Measurements from ENCODE around the gene ATP6V0D1. TPM values are rescaled to one million over a fixed set of nuclear protein-coding genes. Genes with fewer than 3 reads are reported as not detected.

The ATP6V0D1 gene
- polyA plus RNA-seq, 3 donors, result 34.0 to 77.2 (median 67.3) TPM

DNA sequence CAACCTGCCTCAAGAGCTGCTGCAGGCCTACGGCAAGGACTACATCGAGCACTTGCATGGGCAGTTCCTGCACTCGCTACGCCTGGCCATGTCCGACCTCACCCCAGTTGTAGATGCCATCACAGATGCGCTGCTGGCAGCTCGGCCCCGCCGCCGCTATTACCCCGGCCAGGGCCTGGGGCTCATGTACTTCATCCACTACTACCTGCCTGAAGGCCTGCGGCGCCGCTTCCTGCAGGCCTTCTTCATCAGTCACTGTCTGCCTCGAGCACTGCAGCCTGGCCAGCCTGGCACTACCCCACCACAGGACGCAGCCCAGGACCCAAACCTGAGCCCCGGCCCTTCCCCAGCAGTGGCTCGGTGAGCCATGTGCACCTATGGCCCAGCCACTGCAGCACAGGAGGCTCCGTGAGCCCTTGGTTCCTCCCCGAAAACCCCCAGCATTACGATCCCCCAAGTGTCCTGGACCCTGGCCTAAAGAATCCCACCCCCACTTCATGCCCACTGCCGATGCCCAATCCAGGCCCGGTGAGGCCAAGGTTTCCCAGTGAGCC, 44.2 kb downstream of the ATP6V0D1 start:
- WGBS, 3 donors, result 95 to 97% (median 96%) methylated on average over 19 to 23 of the region's 23 CpGs
- H3K27ac ChIP-seq (ENCODE audit: low read depth, low read length), result no peak overlapping the region

DNA sequence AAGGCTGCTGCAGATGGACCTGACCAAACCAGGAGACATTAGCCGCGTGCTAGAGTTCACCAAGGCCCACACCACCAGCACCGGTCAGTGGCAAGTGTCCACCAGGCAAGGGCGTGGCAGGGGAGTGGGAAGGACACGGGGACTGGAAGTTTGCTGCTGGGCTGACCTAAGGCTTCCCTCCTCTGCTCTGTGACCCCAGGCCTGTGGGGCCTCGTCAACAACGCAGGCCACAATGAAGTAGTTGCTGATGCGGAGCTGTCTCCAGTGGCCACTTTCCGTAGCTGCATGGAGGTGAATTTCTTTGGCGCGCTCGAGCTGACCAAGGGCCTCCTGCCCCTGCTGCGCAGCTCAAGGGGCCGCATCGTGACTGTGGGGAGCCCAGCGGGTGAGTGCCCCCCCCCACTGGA, 45.2 kb downstream of the ATP6V0D1 start:
- 90 to 95% (median 94%) methylated on average over 16 of the region's 16 CpGs for WGBS, 3 donors

DNA sequence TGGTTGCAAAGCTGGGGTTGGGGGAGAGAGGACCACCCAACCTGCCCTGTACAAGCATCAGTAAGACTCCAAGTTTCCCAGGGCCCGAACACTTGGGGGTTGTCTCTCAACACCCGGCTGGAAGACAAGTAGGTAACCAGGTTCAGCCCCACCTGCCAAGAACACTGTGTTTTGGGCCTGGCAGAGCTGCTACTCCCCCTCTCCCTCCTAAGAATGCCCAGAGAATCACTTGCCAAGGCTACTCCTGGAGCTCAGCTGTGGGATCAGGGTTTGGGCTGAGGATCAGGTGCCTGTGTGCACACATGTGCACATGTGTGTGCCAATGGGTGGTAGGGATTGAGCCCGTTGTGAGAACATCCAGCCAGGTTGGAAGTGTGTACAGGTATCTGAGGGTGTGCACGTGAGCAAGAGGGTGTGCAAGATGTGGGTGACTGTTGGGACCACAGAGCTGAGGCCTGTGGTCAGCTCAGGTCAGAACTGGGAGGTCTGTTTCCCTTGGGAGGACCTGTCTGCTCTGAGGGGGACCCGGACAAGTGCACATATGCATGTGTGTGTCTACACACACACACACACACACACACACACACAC, 47.7 kb downstream of the ATP6V0D1 start:
- WGBS, 3 donors, result 86 to 91% (median 87%) methylated on average over 5 of the region's 5 CpGs
- no peak overlapping the region for H3K27ac ChIP-seq (ENCODE audit: low read depth, low read length)

More for the DNA sequence above, 45.2 kb downstream of the ATP6V0D1 start:
- no peak overlapping the region for H3K27ac ChIP-seq (ENCODE audit: low read depth, low read length)

DNA sequence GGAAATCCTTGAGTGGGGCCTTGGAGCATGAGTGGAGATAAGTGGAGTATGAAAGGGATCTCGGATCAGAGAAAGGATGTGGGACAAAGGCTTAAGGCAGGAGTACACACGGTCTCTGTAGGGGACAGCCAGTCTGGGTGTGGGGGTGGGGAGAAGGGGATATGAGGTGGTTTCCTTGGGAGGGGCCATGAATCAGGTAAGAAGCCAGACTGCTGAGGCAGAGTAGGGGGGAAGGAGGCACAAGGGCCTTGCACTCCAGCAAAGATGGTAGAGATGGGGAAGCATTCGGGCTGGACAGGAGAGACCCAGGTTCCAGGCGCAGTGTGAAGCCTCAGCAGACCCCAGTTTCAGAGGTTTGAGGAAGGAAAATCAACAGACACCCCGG, 48.5 kb downstream of the ATP6V0D1 start:
- no peak overlapping the region for H3K27ac ChIP-seq (ENCODE audit: low read depth, low read length)
- 57 to 67% (median 59%) methylated on average over 5 of the region's 5 CpGs for WGBS, 3 donors

DNA sequence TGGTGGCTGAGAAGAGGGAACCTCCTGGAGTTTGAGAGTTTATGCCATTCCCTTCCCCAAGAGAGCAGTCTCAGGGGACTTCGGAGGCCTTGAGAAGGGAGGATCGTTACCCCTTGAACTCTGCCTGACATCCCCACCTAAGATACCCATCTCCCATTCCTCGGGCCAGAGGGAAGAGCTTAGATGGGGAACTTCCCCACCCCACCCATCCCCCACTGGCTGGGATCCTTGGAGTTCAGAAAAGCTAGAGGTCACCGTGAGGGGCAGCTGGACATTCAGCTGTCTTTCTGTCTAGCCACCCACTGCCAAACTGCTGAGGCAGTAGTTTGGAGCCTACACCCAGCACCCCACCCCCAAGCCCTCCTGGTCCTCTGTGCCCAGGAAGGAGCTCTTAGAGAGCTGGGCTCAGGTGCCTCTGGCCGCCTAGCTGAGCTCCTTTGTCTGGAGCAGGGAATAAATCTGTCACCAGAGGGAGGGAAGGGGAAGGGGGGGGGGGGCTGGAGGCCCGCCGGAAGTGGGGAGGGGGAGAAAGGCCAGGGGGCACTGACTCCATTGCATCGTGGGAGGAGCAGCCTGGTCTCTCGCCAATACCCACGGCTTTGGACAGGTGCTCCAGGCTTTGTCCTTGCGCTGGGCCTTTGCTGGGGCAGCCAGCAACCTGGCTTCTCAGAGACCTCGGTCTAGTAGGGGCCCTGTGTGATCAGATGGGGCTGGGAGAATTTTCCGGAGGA, 49.0 kb downstream of the ATP6V0D1 start:
- H3K27ac ChIP-seq (ENCODE audit: low read depth, low read length), result no peak overlapping the region
- 33 to 40% (median 38%) methylated on average over 12 to 13 of the region's 13 CpGs for WGBS, 3 donors

DNA sequence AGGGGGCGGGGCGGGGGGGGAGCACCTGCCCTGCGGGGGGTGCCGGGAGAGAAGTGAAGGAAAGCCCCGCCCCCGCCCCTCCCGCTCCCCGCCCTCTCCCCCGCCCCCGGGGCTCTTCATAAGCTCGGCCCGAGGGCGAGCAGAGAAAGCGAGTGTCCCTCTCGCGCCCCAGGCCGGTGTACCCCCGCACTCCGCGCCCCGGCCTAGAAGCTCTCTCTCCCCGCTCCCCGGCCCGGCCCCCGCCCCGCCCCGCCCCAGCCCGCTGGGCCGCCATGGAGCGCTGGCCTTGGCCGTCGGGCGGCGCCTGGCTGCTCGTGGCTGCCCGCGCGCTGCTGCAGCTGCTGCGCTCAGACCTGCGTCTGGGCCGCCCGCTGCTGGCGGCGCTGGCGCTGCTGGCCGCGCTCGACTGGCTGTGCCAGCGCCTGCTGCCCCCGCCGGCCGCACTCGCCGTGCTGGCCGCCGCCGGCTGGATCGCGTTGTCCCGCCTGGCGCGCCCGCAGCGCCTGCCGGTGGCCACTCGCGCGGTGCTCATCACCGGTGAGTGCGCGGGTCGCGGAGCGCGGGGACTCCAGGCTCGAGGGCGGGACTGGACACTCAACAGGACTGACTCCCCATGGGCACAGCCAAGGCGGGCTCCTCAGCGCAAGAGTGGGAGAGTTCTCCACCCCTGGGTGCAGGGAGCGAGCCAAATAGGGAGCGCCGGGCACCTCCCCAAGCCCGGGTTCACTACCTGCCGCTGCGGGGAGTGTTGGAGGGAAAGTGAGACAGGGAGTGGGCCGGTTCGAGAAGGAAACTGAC, 49.8 kb downstream of the ATP6V0D1 start, which contains the start of gene HSD11B2:
TSS of gene HSD11B2 (plus strand) at position 145 of the 798 bp plus-strand sequence. CDS start at position 273, 128 bp downstream.
- 0 to 2% (median 1%) methylated on average over 60 to 87 of the region's 87 CpGs for WGBS, 3 donors
- H3K27ac ChIP-seq (ENCODE audit: low read depth, low read length), result no peak within 1 kb of the TSS

DNA sequence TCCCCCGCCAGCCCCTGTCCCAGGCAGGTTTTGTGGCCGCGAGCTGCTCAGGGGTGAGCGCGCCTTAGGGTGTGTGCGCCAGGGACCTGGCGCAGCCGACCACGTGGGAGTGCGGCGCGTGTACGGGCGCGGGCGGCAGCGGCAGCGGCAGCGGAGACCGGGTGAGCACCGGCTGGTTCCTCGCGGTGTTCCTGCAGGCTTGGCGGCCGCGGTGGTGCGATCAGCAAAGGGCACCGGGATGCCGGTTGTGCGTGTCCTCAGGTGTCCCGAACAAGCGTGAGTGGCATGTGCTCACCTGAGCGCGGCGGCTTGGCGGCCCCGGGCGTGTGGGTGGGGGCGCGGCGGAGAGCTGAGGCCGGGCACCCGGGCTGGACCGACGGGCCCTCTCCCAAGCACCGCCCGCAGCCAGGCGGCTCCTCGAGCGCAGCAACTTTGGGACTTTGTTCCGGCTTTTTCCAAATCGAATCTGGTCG, 50.4 kb downstream of the ATP6V0D1 start:
- no peak overlapping the region for H3K27ac ChIP-seq (ENCODE audit: low read depth, low read length)
- 0 to 2% (median 1%) methylated on average over 25 to 53 of the region's 53 CpGs for WGBS, 3 donors

DNA sequence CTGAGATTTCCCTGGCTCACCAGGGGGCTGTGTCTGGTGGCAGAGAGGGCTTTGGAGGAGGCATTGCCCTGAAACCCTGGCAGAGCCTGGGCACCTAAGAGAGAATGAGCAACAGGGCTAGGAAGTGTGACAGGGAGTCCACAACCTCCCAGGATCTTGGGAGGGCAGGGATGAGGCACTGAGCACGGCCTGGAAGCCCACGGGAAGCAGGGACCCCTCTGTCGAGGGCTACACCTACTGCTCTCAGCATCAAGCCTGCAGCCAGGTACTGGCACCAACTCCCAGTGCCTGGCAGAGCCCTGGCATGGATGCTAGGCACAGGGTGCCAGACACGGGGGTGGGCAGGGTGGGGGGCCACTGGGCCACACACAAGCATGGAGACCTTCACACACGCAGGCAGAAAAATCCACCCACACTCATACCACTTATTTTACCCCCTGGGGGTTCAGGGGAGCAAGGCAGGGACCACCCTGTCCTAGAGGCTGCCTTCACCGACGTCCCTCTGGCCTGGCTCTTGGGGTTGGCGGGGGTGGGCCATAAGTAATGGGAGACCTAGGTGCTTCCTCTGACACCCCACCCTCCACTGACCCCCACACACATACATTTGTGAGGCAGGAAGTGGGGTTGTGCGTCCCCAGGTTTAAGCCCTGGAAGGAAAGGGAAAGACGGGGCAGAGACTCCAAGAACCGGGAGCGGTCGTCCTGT, 51.0 kb downstream of the ATP6V0D1 start:
- WGBS, 3 donors, result 33 to 50% (median 45%) methylated on average over 13 of the region's 13 CpGs
- no peak overlapping the region for H3K27ac ChIP-seq (ENCODE audit: low read depth, low read length)

DNA sequence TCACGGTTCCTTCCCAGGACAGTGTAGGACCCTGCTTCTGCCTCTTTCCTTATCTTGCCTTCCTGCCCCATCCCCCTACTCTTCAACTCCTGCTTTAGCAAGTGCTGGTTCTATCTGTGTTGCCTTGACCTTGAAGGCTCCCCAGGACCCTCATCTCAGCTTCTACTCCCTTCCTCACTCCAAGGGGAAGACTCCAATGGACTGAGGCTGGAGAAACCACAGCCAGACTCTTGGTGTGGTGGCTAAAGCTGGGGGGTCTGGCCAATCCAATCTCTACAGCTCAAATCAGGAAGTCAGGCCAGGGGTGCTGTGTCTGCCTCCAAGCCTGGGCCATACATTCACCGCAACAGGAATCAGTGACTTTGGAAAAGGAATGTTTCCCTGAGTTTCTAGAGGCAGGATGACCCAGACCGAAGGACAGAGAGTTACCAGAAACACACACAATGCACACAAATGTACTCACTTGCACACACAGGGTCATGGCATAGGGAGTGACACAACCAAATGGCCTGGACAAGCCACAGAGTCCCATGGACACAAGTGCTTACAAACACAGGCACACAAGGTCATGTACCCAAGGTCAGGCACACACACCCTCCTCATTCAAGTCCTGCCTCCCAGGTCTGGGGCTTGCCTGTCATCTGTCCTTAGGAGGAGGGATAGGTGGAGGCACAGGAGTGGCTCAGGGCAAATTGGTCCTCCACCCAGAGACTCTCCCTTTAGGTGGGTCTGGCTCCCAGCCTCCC, 51.7 kb downstream of the ATP6V0D1 start:
- no peak overlapping the region for H3K27ac ChIP-seq (ENCODE audit: low read depth, low read length)
- WGBS, 3 donors, result 81 to 97% (median 93%) methylated on average over 3 of the region's 3 CpGs

DNA sequence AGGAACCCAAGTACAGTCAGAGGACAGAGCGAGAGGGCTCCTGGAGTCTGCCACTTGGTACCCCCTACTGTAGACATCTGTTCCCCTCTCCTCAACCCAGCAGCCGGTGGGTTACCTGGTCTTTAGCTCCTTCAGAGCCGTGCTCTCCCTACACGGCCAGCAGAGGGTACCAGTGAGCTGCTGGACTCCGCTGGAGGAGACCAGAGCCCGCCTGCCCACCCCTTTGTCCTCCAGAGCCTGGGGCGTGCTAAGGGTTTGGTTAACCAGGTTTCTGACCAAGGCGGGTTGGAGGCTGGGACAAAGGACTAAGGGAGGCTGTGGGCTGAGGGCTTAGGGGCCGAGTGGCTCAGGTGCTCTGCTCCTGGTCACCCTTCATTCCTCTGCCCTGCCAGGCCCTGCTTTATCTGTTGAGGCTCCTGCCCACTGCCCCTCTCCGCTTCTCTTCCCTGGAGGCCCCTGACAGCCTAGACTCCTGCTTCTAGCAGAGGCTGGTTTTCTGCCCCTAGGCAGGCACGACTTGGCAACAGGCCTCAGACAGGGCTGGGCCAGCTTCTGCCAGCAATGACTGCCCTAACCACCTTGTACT, 52.7 kb downstream of the ATP6V0D1 start:
- WGBS, 3 donors, result 18 to 28% (median 27%) methylated on average over 11 of the region's 11 CpGs
- H3K27ac ChIP-seq (ENCODE audit: low read depth, low read length), result no peak overlapping the region

DNA sequence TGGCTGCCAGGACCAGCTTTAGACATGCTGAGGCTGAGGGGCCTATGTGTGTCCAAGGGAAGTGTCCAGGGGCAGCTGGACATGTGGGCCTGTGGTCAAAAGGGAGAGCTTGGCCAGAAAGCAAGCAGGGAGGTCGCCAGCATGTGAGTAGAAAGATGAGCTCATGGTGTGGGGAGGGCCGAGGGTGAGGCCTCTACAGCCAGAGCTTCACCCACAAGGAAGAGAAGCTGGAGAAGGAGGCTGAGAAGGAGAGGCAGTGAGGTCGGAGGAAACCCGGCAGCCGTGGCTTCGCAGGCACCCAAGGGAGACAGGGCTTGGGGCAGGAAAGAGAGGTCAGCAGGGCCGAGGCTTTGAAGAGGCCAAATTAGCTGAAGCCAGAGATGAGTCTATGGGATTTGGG, 54.0 kb downstream of the ATP6V0D1 start:
- 57 to 67% (median 58%) methylated on average over 7 of the region's 7 CpGs for WGBS, 3 donors
- H3K27ac ChIP-seq (ENCODE audit: low read depth, low read length), result no peak overlapping the region

DNA sequence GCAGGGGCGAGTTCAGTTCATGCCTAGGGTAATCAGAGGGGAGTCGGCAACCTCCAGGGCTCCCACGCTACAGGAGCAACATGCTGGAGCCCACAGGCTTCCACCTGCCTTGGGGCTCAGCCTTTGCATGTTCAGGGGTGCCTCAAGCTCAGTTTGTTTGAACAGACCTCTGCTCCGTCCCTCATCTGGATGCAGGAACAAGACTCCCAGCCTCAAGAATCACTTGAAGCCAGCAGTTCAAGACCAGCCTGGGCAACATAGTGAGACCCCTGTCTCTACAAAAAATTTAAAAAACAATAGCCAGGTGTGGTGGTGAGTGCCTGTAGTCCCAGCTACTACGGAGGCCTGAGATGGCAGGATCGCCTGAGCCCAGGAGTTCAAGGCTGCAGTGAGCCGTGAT, 54.9 kb downstream of the ATP6V0D1 start:
- no peak overlapping the region for H3K27ac ChIP-seq (ENCODE audit: low read depth, low read length)
- WGBS, 3 donors, result 87 to 89% (median 88%) methylated on average over 7 of the region's 7 CpGs

DNA sequence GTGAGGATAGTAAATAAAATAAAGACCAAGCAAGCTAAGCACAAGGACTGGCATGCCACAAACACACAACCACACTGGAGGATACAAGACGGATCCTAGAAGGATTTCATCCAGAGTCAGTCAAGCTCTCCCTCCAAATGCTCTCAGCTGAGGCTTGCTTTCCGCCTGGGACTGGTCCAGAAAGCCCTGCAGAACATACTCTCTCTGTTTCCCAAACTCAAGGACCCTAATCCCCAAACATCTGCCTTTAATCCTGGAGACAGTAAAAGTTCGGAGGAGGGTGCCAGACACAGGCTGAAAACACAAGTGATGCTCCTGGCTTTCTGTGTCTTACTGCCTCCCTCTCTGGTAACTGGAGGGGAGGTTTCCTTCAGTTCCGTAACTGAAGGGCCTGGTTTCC, 55.4 kb downstream of the ATP6V0D1 start:
- H3K27ac ChIP-seq (ENCODE audit: low read depth, low read length), result no peak overlapping the region
- 67 to 93% (median 74%) methylated on average over 4 of the region's 4 CpGs for WGBS, 3 donors

DNA sequence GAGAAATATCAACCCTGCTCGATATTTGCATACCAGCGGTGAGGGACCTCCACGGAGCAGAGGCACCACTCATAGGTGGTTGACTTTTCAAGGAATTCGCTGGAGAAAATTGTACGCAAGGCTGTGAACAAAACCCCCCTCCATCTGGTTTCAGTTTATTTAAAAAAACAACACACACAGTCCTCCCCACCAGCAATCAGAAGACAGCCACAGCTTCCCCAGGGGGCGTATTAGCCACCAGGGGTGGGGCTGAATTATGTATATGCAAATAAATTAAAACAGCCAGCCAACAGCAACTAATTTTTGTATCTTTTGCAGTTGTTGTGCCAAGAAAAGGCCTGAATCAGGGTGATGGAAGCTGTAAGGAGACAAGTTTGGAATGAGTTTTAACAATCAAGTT, 55.9 kb downstream of the ATP6V0D1 start:
- WGBS, 3 donors, result 44 to 64% (median 45%) methylated on average over 6 of the region's 6 CpGs
- H3K27ac ChIP-seq (ENCODE audit: low read depth, low read length), result no peak overlapping the region

DNA sequence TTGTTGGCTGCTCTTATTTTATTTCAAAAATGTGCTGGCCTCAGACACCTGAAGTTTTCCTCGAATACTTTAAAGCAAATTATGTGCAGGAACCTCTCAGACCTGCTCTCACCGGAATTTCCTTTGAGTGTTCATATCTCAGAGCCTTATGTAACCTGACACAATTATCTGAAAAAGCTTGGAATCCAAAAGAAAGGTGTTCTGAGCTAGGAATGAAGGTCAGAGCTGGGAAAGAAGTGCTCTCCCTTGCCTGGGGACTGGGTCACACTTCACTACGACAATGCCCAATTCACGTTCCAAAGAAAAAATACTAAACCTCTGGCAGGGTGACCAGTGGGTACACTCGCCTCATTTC, 56.7 kb downstream of the ATP6V0D1 start:
- 18 to 63% (median 56%) methylated on average over 5 of the region's 5 CpGs for WGBS, 3 donors
- no peak overlapping the region for H3K27ac ChIP-seq (ENCODE audit: low read depth, low read length)

DNA sequence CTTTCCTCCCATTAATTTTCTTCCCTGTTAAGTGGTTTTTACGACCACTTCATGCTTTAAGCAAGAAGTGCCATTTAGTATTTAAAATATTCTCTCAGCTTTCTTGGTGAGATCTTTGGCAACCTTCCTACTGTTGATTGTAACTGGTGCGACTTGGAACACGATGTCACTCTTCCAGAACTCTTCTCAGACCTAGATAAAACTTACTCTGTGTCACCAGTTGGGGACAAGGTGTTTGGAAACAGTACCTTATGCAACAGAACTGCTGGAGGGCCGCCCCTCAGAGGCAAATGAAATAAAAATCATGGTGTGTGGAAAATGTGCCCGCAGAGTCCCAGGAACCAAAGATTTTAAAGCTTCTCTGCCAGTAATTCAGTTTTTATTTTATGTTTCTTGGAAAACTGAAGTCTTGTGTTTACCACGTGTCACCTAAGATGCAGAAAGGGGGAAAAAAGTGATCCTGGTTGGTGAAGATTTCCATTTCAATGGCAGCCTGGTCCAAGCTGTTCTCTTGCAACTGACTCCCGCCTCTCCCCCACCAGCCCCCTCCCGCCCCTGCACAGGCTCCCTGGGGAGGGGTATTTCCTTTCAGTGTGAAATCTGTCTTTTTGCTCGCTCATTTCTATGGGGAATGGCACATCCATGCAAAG, 57.2 kb downstream of the ATP6V0D1 start:
- H3K27ac ChIP-seq (ENCODE audit: low read depth, low read length), result no peak overlapping the region
- 45 to 52% (median 48%) methylated on average over 9 of the region's 9 CpGs for WGBS, 3 donors

DNA sequence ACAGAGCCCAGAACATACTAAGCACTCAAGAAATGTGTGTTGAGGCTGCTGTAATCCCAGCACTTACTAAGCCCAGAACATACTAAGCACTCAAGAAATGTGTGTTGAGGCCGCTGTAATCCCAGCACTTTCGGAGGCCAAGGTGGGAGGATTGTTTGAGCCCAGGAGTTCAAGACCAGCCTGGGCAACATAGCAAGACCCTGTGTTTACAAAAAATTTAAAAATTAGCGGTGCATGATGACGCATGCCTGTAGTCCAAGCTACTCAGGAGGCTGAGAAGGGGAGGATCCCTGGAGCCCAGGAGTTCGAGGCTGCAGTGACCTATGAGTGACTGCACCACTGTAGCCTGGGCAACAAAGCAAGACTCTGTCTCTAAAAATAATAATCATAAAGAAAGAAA, 57.9 kb downstream of the ATP6V0D1 start:
- 83 to 87% (median 87%) methylated on average over 5 of the region's 5 CpGs for WGBS, 3 donors

More for the DNA sequence above, 57.9 kb downstream of the ATP6V0D1 start:
- H3K27ac ChIP-seq (ENCODE audit: low read depth, low read length), result no peak overlapping the region
